ENCODE results near the gene ATF2. TPM values are rescaled to one million over a fixed set of nuclear protein-coding genes. Genes with fewer than 3 reads are reported as not detected.
A peak's percentile ranks its signal among the peaks of the same experiment; 100 is the strongest.

ATF2 gene
- total and polyA plus RNA-seq, 2 of the 13 experiments (the other 11 are each of a cell fraction or from before 2014, with no cell fraction given): 91.6 to 95.1 TPM

GRCh38 chr2:175181104-175181876 is 13.3 kb upstream of the ATF2 start, which contains the start of gene ATP5MC3 (continued):
- TF ChIP-seq, protein P1, sequence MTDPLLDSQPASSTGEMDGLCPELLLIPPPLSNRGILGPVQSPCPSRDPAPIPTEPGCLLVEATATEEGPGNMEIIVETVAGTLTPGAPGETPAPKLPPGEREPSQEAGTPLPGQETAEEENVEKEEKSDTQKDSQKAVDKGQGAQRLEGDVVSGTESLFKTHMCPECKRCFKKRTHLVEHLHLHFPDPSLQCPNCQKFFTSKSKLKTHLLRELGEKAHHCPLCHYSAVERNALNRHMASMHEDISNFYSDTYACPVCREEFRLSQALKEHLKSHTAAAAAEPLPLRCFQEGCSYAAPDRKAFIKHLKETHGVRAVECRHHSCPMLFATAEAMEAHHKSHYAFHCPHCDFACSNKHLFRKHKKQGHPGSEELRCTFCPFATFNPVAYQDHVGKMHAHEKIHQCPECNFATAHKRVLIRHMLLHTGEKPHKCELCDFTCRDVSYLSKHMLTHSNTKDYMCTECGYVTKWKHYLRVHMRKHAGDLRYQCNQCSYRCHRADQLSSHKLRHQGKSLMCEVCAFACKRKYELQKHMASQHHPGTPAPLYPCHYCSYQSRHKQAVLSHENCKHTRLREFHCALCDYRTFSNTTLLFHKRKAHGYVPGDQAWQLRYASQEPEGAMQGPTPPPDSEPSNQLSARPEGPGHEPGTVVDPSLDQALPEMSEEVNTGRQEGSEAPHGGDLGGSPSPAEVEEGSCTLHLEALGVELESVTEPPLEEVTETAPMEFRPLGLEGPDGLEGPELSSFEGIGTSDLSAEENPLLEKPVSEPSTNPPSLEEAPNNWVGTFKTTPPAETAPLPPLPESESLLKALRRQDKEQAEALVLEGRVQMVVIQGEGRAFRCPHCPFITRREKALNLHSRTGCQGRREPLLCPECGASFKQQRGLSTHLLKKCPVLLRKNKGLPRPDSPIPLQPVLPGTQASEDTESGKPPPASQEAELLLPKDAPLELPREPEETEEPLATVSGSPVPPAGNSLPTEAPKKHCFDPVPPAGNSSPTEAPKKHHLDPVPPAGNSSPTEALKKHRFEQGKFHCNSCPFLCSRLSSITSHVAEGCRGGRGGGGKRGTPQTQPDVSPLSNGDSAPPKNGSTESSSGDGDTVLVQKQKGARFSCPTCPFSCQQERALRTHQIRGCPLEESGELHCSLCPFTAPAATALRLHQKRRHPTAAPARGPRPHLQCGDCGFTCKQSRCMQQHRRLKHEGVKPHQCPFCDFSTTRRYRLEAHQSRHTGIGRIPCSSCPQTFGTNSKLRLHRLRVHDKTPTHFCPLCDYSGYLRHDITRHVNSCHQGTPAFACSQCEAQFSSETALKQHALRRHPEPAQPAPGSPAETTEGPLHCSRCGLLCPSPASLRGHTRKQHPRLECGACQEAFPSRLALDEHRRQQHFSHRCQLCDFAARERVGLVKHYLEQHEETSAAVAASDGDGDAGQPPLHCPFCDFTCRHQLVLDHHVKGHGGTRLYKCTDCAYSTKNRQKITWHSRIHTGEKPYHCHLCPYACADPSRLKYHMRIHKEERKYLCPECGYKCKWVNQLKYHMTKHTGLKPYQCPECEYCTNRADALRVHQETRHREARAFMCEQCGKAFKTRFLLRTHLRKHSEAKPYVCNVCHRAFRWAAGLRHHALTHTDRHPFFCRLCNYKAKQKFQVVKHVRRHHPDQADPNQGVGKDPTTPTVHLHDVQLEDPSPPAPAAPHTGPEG (CRISPR knock-in tag; IDR thresholded peaks at IDR 0.05): peak; percentile 70; the same call in 1 of the 2 replicates
- peak; percentile 29; the same call in 1 of the 2 replicates for TF ChIP-seq MZF1 (CRISPR knock-in tag; IDR thresholded peaks at IDR 0.05; ENCODE audit: borderline replicate concordance)
- TF ChIP-seq PHF5A (CRISPR knock-in tag; IDR thresholded peaks at IDR 0.05; ENCODE audit: low read depth, unreplicated experiment): peak; percentile 71
- peak; percentile 89 for TF ChIP-seq ZNF792 (CRISPR knock-in tag; IDR thresholded peaks at IDR 0.05)
- TF ChIP-seq TSC22D2 (CRISPR knock-in tag; IDR thresholded peaks at IDR 0.05; ENCODE audit: borderline replicate concordance): peak; percentile 98
- no peak; the same call in 1 of the 2 replicates for TF ChIP-seq PAX8 (CRISPR knock-in tag; IDR thresholded peaks at IDR 0.05; ENCODE audit: borderline replicate concordance)
- no peak for TF ChIP-seq NONO (IDR thresholded peaks at IDR 0.05)
- peak; percentile 85; the same call in 1 of the 2 replicates for TF ChIP-seq NONO (CRISPR knock-in tag; conservative IDR thresholded peaks at IDR 0.05)
- peak; percentile 96 for TF ChIP-seq PHF20 (CRISPR knock-in tag; IDR thresholded peaks at IDR 0.05)
- TF ChIP-seq, protein P2, sequence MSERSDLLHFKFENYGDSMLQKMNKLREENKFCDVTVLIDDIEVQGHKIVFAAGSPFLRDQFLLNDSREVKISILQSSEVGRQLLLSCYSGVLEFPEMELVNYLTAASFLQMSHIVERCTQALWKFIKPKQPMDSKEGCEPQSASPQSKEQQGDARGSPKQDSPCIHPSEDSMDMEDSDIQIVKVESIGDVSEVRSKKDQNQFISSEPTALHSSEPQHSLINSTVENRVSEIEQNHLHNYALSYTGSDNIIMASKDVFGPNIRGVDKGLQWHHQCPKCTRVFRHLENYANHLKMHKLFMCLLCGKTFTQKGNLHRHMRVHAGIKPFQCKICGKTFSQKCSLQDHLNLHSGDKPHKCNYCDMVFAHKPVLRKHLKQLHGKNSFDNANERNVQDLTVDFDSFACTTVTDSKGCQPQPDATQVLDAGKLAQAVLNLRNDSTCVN (CRISPR knock-in tag; IDR thresholded peaks at IDR 0.05; ENCODE audit: borderline replicate concordance): peak; percentile 89
- peak; percentile 69 for TF ChIP-seq HOXD1 (CRISPR knock-in tag; IDR thresholded peaks at IDR 0.05)
- TF ChIP-seq ZNF543 (CRISPR knock-in tag; IDR thresholded peaks at IDR 0.05): peak; percentile 86; the same call in 1 of the 2 replicates
- no peak for TF ChIP-seq ZNF850 (CRISPR knock-in tag; conservative IDR thresholded peaks at IDR 0.05)
- no peak for TF ChIP-seq RORA (CRISPR knock-in tag; IDR thresholded peaks at IDR 0.05)
- peak; percentile 76 for TF ChIP-seq ZBTB25 (CRISPR knock-in tag; IDR thresholded peaks at IDR 0.05)
- TF ChIP-seq SP2 (CRISPR knock-in tag; IDR thresholded peaks at IDR 0.05): peak; percentile 60
- TF ChIP-seq POLR2G (IDR thresholded peaks at IDR 0.05; ENCODE audit: low read depth, low read length): peak; percentile 99
- 0 out of 2 replicates have a peak, but pooled peaks have one; percentile 66 for TF ChIP-seq MYC (CRISPR knock-in tag; IDR thresholded peaks at IDR 0.05; ENCODE audit: borderline replicate concordance)
- no peak for TF ChIP-seq DDIT3 (CRISPR knock-in tag; IDR thresholded peaks at IDR 0.05)
- TF ChIP-seq ZBTB38 (CRISPR knock-in tag; IDR thresholded peaks at IDR 0.05): peak; percentile 46; the same call in 1 of the 2 replicates
- no peak for TF ChIP-seq DPF2 (CRISPR knock-in tag; IDR thresholded peaks at IDR 0.05; ENCODE audit: borderline replicate concordance, low read depth)
- peak; percentile 47 for TF ChIP-seq HNRNPLL (IDR thresholded peaks at IDR 0.05; ENCODE audit: low read depth, low read length, poor library complexity, severe bottlenecking)

All from HepG2 (cell line).